Central memory CD4-positive, alpha-beta T cell (primary cell): Measurements from ENCODE around the gene SPECC1.
"Not testable (repeated sequence)": the region's sequence is repeated elsewhere in the genome, so short reads cannot be mapped to it uniquely, and the experiment has no call there.

ENCODE experiments used
- DNase-seq: peaks from one replicate; pipeline ENCODE4 v3.0.0; 2022

The SPECC1 gene

GRCh38 chr17:20012017-20012536 lies 2.9 kb downstream of the SPECC1 start:
- no peak for DNase-seq

GRCh38 chr17:20016475-20016992 lies 7.4 kb downstream of the SPECC1 start:
- not testable (repeated sequence) for DNase-seq

DNA sequence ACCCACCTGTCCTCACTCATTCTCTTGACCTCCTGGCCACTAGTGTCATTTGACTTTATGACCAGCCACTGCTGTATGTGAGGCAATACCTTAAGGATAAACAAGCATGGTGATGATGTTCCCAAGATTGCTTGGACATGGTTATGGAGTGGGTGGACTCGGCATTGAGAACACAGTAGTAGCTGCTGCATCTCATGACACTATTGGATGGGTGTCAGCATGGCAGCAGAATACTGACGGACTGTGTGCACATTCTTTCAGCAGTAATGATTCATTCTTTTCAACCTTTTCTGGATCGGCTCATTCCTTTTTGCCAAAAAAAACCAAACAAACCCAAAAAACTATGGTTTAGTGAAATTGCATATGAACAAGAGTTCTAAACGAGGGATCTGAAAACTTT lies 13.5 kb downstream of the SPECC1 start:
- DNase-seq, result no peak

DNA sequence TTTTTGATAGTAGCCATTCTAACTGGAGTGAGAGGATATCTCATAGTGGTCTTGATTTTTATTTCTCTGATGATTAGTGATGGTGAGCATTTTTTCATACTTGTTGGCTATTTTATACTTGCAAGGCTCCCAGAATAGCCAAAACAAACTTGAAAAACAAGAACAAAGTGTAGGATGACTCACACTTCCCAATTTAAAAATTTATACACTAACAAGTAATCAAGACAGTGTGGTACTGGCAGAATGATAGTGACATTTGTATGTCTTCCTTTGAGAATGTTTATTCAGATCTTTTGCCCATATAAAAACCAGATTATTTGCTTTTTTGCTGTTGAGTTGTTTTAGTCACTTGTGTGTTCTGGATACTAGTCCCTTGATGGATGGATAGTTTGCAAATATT lies 17.8 kb downstream of the SPECC1 start:
- no peak for DNase-seq

- DNase-seq, result no peak
Measured at GRCh38 chr17:20028443-20028842, 19.3 kb downstream of the SPECC1 start.

DNA sequence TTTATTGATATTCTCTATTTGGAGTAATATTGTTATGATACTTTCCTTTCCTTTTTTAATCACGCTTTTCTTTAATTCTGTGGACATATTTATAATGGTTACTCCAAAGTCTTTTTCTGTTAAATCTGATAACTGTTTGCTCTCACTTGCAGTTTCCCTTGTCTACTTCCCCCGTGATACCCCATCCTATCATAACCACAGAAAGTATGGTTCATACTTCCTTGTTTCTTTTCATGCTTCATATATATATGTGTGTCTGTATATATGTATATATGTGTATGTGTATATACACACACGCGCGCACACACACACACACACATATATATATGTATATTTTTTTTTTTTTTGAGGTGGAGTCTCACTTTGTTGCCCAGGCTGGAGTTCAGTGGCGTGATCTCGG lies 23.5 kb downstream of the SPECC1 start:
- no peak for DNase-seq

DNA sequence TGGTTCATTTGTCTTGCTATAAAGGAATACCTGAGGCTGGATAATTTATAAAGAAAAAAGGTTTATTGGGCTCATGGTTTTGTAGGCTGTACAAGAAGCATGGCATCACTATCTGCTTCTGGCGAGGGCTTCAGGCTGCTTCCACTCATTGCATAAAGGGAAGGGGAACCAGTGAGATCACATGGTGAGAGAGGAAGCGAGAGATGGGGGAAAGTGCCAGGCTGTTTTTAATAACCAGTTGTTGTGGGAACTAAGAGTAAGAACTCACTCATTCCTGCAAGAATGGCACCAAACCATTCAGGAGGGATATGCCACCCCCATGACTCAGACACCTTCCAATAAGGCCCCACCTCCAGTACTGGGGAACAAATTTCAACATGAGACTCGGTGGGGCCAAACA lies 24.3 kb downstream of the SPECC1 start:
- no peak for DNase-seq

GRCh38 chr17:20035501-20035900 lies 26.3 kb downstream of the SPECC1 start:
- DNase-seq, result no peak

DNA sequence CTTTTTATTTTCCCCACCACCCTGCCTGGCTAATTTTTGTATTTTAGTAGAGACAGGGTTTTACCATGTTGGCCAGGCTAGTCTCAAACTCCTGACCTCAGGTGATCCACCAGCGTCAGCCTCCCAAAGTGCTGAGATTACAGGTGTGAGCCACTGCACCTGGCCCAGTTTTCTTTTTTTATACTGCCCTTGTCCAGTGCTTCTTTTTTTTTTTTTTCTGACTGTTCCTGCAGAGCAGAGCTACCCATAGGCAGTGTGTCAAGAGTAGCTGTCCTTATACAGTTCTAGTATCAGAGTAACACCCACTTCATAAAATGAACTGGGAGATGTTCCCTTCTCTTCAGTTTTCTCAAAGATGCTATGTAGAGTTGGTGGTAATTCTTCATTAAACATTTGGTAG lies 28.1 kb downstream of the SPECC1 start:
- not testable (repeated sequence) for DNase-seq

GRCh38 chr17:20039037-20039436 lies 29.9 kb downstream of the SPECC1 start:
- no peak for DNase-seq

- DNase-seq, result no peak
Measured at GRCh38 chr17:20040216-20040615, 31.1 kb downstream of the SPECC1 start.

- no peak for DNase-seq
Measured at GRCh38 chr17:20043021-20043420, 33.9 kb downstream of the SPECC1 start.

DNA sequence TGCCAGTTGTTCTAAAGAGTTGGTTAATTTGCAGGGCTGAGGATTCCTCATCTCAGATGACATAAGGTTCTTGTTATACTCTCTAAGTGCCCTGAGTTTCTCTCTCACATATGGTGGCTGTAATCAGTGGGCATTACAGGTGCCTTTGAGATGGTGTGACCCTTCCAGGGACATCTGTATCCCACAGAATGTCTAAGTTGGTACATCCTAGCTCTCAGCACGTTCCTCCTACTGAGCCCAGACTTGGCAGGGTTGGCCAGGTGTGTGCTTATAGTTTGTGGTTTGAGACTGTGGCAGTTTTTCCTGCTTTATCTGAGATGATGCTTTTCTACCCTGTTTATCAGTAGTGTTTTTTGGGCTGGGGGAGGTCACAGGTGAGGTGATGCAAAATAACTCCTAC lies 36.3 kb downstream of the SPECC1 start:
- DNase-seq, result no peak

DNA sequence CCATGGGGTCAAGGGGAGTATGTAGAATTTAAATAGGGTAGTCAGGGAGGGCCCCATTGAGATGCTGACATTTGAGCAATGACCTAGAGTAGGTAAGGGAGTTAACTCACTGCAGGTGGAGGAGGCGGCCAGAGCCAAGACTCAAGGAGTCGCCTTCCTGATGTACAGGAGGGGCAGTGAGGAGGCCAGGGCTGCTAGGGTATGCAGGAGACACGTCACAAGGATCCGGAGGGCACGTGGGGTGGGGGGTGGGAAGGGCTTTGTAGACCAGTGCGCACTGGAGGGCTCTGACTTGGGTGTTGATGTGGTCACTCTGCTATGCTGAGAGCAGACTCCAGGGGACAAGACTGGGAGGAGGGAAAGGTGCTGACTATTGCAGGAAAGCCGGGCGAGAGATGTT lies 37.5 kb downstream of the SPECC1 start:
- DNase-seq, result no peak

GRCh38 chr17:20051624-20052023 lies 42.5 kb downstream of the SPECC1 start:
- DNase-seq, result no peak

DNA sequence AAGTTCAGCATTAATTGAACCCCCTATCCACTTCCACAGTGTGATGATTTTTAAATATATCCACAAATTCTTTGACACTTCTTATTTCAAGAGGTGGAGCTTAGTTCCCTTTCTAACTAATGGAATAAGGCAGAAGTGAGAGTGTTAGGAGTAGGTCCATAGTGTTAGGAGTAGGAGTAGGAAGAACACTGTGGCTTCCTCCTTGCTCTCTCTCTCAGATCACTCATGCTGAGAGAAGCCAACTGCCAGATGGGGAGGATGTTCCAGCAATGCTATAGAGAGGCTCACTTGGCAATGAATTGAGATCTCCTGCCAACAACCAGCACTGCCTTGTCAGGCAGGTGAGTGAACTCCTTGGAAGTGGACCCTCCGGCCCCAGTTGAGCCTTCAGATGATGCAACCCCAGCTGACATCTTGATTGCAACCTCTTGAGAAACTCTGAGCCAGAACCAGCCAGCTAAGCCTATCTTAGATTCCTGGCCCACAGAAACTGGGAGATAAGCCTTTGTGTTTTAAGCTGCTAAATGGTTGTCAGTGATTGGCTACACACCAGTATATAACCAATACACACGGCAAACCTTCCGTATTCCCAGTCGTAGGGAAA lies 44.3 kb downstream of the SPECC1 start:
- no peak for DNase-seq

DNA sequence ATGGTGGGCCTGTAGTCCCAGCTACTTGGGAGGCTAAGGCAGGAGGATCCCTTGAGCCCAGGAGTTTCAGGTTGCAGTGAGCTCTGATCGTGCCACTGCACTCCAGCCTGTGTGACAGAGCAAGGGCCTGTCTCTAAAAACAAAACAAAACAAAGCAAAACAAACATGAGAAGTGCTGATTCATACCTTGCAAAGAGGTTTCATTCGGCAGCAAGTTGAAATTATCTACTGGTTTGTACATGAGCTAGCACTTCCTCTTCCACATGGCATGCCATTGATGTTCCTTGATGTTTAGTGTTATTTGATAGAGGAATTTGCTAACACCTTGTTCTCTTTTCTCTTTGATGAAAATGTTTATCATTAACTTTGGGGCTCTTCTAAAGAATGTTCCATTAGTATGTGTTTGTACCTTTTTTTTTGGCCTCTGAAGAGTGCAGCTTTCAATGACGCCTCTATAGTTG lies 50.6 kb downstream of the SPECC1 start:
- no peak for DNase-seq

- no peak for DNase-seq
Measured at GRCh38 chr17:20063665-20064648, 54.8 kb downstream of the SPECC1 start.

GRCh38 chr17:20066253-20066652 lies 57.1 kb downstream of the SPECC1 start:
- no peak for DNase-seq

GRCh38 chr17:20067711-20068110 lies 58.6 kb downstream of the SPECC1 start:
- DNase-seq, result no peak

DNA sequence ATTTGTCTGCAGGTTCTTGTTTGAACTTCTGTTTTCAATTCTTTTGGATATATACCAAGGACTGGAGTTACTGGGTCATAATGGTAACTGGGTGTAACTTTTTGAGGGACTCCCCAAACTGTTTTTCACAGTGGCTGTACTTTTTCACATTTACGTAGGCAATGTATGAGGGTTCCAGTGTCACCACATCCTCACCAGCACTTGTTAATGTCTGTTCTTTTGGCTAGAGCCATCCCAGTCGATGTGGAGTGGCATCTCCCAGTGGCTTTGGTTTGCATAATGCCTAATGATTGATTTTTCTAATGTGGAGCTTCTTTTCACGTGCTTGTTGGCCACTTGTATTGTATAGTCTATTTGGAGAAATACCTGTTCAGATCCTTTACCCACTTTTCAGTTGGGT lies 59.3 kb downstream of the SPECC1 start:
- no peak for DNase-seq

- DNase-seq, result no peak
Measured at GRCh38 chr17:20071824-20072691, 62.9 kb downstream of the SPECC1 start.

- no peak for DNase-seq
Measured at GRCh38 chr17:20072692-20072992, 63.5 kb downstream of the SPECC1 start.
